ENCODE measurements around the gene SRXN1. TPM values are rescaled to one million over a fixed set of nuclear protein-coding genes. Genes with fewer than 3 reads are reported as not detected.

The SRXN1 gene
- total RNA-seq, 1 experiment from 2014 or later = 158 TPM

DNA sequence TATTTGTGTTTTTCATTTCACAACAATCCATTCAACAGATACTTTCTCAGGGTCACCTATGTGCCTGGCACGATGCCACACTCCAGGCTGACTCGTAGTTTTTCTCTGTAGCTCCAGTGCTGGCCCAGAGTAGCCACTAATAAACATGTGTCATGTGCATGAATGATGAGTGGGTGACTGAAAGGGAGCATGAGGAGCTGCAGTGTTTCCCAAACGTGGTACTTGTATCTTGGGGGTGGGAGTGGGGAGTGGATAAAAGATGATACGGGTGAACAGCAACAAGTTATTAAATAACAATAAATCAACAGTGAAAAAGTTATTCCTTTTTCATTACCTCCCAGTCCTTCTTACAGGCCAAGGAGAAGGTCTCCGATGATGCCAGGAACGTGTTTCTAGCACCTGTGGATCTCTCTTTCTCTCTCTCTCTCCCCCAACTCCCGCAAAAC lies 17.1 kb downstream of the SRXN1 start:
- no peak for DNase-seq (ENCODE audit: low spot score)

DNA sequence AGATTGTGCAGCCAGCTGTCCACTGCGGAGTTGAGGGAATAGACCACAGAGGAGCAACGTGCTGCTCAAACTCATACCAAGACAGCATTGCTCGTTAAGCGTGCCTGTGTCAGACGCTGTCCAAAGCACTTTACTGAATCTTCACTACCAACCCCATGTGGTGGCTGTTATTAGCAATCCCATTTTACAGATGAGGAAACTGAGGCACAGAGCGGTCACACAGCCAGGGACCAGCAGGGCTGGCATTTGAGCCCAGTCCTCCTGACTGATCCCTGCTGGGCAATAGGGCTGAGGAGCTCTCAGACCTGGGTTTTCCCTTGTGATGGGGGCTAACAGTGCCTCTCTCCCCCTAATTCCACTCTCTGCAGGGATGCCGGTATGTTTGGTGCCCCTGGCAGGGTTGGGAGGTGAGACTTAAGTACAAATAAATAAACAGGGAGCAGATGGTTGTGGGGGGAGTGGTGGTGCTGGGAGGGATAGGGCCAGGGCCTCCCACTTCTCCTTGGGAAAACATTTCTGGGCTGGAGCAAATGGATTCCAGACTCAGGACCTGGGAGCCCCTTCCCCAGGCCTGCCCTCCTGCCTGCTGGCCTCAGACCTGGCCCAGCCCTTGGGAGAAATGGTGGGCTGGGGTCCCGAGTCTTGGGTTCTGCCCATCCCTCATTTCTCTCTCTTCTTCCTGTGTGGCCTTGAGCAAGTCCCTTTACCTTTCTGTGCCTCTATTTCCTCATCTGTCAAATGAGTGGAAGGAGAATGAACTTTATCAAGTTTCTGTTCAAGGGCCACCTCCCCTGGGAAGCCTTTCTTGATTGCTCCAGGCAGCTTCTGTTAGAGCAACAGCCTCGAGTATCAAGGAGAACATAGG lies 17.7 kb downstream of the SRXN1 start:
- no peak for DNase-seq (ENCODE audit: low spot score)

DNA sequence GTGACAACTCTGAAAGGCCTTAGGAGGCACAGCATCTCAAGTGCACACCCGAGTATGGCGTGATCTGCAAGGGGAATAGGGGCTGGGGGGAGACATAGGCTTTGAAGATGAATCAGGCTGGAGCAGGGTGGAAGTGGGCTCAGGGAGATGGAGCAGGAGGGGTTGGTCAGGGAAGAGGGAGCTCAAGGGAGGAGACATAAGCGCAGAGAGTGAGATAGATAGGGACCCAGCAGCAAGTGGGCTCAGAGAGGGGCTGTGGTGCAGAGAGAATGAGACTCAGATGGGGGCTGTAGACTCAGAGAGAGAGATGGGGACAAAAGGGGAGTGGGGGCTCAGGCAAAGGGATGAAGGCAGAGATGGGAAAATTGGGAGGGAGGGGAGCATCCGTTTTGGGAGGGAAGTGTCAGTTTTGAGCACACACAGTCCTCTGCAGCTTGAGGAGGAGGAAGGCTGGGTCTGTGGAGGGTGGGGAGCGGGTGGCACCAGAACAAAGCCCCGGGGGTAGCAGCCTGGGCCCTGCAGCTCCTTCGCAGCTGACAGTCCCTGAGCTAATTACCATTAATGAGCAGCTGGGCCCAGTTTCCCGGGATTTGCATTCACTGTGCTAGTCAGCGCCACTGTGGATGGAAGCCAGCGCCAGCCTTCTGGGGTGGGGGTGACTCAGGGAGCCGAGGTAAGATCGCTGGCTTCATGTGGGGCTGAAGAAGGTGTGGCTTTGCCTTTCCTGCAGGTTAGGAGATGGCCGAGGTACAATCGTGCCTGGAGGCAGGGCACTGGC lies 18.7 kb downstream of the SRXN1 start:
- DNase-seq (ENCODE audit: low spot score) = no peak

- DNase-seq (ENCODE audit: low spot score) = no peak
Measured at GRCh38 chr20:631101-631500, 21.9 kb downstream of the SRXN1 start.

DNA sequence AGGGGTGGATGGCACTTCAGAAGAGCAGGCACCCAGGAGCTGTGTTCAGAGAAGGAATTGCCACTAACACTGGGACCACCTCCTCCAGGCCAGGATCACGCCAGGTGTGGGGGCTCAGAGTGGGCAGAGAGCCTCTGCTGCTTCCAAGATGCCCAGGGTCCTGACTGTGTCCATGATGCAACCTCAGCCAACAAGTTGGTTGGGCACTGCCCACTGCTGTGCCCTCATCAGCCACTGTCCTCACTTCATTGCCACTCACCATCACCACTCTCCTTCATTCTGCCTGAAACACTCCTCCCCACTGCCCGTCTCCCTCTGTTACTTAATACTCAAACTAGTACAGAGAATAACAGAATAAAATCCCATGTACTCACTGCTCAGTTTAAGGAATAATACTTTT lies 26.4 kb downstream of the SRXN1 start:
- no peak for DNase-seq (ENCODE audit: low spot score)

DNA sequence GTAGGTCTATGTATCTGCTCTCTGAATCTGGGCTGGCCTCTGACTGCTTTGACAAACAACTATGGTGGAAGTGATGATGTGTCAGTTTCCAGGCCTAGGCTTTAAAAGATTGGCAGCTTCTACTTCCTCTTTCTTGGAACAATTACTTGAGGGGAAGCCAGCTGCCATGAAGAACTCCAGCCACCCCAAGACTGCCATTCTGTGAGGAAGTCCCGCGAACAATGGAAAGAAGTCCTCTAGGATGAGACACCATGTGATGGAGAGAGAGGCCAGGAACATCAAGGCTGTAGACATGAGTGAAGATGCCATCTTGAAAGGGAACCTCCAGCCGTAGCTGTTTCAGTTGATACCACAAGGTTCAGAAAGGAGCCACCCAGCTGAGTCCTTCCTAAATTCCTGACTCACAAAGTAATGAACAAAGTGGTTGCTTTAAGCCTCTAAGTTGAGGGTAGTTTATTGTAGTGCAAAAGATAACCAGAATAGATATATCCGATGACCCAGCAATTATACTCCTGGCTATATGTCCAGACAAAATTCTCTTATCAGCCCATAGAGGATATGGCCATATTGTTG lies 27.6 kb downstream of the SRXN1 start:
- no peak for DNase-seq (ENCODE audit: low spot score)

- no peak for DNase-seq (ENCODE audit: low spot score)
Measured at GRCh38 chr20:623704-624103, 29.3 kb downstream of the SRXN1 start.

DNA sequence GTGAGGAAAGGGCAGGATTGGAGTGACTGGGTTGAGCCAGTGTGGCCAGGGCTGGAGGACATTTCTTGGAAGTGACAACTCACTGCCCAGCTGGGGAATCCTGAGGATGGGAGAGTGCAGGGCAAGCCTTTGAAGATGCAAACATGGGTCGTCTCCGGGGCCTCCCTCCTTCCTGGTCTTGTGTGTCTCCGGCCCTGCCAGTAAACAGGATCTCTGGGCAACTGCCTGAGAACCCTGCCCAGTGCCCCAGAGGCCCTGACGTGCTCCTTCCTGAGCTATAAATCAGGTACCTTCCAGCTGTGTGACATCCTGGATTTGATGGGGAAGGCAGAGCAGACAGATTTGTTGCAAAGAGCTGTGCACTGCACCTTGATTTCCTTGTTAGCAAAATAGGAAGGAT lies 30.0 kb downstream of the SRXN1 start:
- DNase-seq (ENCODE audit: low spot score) = no peak

GRCh38 chr20:622161-622560 lies 30.8 kb downstream of the SRXN1 start:
- no peak for DNase-seq (ENCODE audit: low spot score)

GRCh38 chr20:621125-621756 lies 31.8 kb downstream of the SRXN1 start:
- DNase-seq (ENCODE audit: low spot score) = peak; percentile 68

DNA sequence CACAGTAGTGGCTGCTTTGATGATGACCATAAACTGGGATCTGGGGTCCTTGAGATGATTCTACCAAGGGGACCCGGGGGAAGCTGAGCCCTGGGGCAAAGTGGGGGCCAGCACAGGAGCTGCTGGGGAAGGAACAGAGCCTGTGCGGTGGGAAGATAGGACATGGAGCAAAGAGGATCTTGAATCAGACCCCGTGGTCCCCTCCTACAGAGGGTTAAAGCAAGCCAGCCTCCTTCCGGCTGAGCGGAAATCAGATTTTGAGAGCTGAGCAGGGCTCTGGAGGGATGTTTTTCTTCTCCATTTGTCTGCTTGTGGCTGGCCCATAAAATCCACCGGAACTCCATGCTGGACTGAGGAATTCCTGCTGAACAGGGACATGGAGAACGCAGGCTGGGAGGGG lies 32.8 kb downstream of the SRXN1 start:
- DNase-seq (ENCODE audit: low spot score) = no peak

DNA sequence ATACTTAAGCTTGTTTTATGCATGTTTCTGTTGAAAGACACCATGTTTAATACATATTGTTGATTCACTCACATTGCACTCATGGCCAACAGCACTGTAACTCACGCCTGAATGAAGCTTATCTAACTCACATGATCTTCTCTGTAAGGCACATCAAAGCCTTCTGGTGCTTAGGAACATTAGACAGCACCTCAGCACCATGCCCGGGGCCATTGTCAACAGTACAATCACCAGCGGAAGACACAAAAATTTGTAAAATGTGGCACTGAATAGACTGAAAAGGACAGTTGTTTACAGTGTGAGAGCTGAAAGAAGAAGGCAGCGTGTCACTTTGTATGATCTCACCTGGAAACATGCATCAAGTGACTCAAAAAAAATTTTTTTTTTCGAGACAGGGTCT lies 34.0 kb downstream of the SRXN1 start:
- DNase-seq (ENCODE audit: low spot score) = no peak

DNA sequence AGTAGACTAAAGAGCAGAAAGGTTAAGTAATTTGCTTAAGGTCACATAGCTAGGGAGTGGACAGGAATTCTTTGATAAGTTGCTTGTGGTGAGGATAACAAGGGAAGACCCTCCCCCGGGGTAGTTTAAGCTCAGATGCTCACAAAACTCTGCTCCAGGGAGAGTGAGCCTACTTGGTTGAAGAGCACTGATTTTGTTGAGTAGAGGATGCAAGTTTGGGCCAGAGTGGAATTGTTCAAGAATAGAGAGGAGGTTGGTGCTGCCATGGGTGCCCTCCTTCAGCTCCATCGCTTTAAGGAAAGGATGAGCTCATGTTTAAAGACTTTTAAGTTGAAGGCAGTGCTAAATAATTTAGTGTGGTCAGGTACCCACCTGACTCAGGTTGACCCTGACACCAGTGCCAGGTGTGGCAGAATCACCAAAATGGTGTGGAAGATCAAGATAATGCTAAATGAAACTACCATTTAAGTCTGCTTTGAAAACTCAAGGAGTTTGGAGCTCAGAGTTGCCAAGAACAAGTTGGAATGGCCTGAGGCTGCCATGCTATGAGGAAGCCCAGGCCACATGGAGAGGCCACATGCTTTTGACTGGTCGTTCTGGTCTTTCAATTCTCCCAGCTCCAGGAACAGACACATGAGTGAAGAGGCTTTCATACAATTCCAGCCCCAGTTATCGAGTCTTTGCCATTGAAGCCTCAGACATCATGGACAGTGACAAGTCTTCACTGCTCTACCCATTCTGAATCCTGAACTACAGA lies 34.9 kb downstream of the SRXN1 start:
- DNase-seq (ENCODE audit: low spot score) = no peak

- no peak for DNase-seq (ENCODE audit: low spot score)
Measured at GRCh38 chr20:615514-615913, 37.5 kb downstream of the SRXN1 start.

DNA sequence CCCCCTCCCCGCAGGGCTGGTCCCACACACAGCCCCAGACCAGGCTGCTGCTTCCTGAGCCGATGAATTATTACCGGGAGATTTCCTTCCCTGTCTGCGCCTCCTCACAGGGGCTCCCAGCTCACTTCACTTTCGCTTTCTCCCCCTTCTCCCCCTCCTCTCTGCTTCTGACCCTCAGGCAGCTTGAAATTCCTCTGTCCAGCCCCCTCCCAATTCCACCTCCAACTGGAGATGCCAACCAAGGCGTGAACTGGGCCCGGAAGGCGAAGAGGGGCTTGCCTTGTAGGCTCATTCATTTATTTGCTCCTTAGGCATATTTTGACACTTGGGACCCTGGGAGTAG lies 41.2 kb downstream of the SRXN1 start:
- DNase-seq (ENCODE audit: low spot score) = no peak

DNA sequence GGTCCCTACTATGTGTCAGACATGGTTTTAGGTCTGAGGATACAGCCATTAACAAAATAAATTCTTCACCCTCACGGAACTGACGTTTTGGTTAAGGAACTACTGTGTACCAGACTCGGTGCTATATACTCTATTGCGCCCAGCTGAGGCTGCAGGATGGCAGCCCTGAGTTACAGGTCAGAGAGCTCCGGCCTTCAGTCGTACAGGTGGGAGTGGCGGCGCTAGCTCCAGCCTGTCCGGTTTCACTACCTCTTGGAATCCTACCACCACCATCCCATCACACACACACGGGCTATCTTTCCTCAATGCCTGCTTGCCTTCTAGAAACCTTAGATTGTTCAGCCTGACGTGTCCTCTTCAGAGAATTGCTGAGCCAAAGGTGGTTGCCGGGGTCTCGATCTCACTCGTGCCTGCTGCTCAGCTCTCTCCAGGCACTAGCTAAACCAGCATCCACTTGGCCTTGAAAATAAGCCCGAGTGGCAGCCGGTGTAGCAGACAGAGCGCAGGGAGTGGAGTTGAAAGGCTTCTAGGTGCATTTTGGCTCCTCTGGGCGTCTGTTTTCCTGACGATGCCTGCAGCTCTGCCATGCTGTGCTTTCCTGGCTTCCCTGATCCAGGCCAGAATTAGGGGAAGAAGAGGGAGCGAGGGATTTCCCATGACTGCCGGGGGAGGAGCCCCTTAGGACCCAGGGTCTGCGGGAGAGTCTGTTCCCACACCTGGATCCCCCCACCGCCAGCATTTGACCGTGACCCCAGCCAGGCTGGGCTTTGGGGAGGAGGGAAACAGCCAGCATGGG lies 41.8 kb downstream of the SRXN1 start:
- DNase-seq (ENCODE audit: low spot score) = no peak

DNA sequence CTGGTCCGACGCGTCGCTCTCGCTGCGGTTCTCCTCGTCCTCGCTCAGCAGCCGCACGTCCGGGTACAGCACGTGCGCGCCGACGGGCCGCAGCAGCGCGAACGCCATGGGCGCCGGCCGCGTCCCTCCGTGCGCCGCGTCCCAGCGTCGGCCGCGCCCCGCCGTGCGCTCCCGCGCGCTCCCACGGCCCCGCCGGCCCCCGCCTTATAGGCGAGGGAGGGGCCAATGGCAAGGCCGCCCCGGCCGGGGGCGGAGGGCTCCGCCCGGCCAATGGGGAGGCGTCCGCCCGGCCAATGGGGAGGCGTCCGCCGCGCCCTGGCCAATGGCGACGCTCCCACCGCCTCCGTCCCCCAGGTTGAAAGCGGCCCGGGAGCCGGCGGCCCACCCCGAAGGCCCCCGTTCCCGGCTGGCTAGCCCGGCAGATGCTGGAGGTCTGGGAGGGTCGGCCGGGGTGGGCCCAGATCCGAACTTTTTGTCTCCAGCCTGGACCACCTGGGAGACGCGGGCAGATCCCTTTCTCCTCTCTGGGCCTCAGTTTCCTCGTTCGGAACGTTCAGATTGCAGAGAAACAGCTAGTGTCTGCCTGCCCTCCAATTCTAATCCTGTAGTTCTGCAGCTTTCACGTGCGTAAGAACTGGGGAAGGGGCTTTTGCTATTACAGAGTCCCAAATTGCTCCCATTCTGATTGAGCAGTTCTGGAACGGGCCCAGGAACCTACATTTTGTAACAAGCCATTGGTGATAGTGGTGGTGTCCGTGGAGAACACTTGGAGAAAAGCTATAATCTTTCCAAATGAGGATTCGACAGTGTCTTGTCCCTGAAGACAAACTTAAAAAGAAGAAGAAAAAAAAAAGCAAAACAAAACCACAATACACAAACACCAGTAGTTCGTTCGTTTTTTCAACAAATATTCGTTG lies 42.6 kb downstream of the SRXN1 start, which contains the start of gene TCF15:
TSS of gene TCF15 (minus strand) at position 180 of the 917 bp plus-strand sequence. CDS start at position 108, 72 bp downstream.
- DNase-seq (ENCODE audit: low spot score) = no peak

- DNase-seq (ENCODE audit: low spot score) = no peak
Measured at GRCh38 chr20:609371-609964, 43.5 kb downstream of the SRXN1 start.

DNA sequence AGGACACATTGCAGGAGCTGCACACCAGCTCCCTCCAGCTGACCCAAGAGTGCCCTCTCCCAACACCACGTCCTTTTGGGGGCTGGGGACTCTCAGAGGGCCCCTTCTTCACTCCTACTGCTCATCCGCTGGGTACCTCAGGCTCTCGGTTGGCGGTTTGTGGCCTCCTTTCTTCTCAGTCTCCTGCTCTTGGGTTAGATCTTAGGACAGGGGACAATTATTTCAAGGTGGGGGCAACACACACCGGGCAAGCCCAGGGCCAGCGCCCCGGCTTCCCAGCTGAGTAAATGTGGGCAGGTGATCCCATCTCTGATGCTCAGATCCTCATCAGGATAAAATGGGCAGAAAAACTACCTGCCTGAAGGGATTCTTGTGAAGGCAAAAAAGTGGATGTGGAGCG lies 44.0 kb downstream of the SRXN1 start:
- DNase-seq (ENCODE audit: low spot score) = no peak
